HepG2 (cell line): ENCODE results near the gene EFNA2. TPM values are rescaled to one million over a fixed set of nuclear protein-coding genes. Genes with fewer than 3 reads are reported as not detected.

ENCODE experiments used
- ELK4 ChIP-seq: sonication (generic); formaldehyde crosslinking; IDR thresholded peaks from 2 replicates; pipeline ENCODE4 v1.9.0; 2021; ENCODE audit warnings: missing genetic modification reagents, borderline replicate concordance
- EP300 ChIP-seq, 3 experiments: sonication (generic) in 1 of 3; formaldehyde crosslinking in 1 of 3; IDR thresholded peaks; 2 replicates each; pipeline versions ENCODE4 v1.5.1 to v1.6.1; 2011 to 2020; ENCODE audit warnings: low read depth in 2 of 3, low read length in 2 of 3, borderline replicate concordance in 1 of 3, improper control_type of control experiment in 1 of 3, mild to moderate bottlenecking in 1 of 3, missing genetic modification reagents in 1 of 3, moderate library complexity in 1 of 3
- ISL2 ChIP-seq: sonication (generic); formaldehyde crosslinking; IDR thresholded peaks from 2 replicates; pipeline ENCODE4 v1.5.0; 2020; ENCODE audit warnings: missing genetic modification reagents
- MEF2D ChIP-seq: sonication (generic); formaldehyde crosslinking; IDR thresholded peaks from 2 replicates; pipeline ENCODE4 v1.5.1; 2020; ENCODE audit warnings: mild to moderate bottlenecking, missing genetic modification reagents
- NFIC ChIP-seq: IDR thresholded peaks from 2 replicates; pipeline ENCODE4 v1.6.1; 2012; ENCODE audit warnings: mild to moderate bottlenecking, low read length, inconsistent platforms
- NR2F2 ChIP-seq: IDR thresholded peaks from 2 replicates; pipeline ENCODE4 v1.6.1; 2012; ENCODE audit warnings: low read depth, inconsistent platforms, borderline replicate concordance
- PLRG1 ChIP-seq: fragments of 450-650 bp; conservative IDR thresholded peaks from 2 replicates; pipeline ENCODE4 v1.6.1; 2016
- SALL1 ChIP-seq: sonication (generic); formaldehyde crosslinking; IDR thresholded peaks from 2 replicates; pipeline ENCODE4 v1.8.0; 2022; ENCODE audit warnings: mild to moderate bottlenecking, missing genetic modification reagents
- SIN3B ChIP-seq: fragments of 150-350 bp; IDR thresholded peaks from 2 replicates; pipeline ENCODE4 v1.6.1; 2014; ENCODE audit warnings: low read length
- TFAP4 ChIP-seq: sonication (generic); IDR thresholded peaks from 2 replicates; pipeline ENCODE4 v1.6.1; 2016; ENCODE audit warnings: low read depth, borderline replicate concordance
- THYN1 ChIP-seq: sonication (generic); formaldehyde crosslinking; IDR thresholded peaks from 2 replicates; pipeline ENCODE4 v1.8.1; 2023; ENCODE audit warnings: low read depth, mild to moderate bottlenecking, moderate library complexity, missing genetic modification reagents, borderline replicate concordance
- ZFP90 ChIP-seq: sonication (generic); formaldehyde crosslinking; IDR thresholded peaks from 2 replicates; pipeline ENCODE4 v1.8.0; 2022; ENCODE audit warnings: missing genetic modification reagents, mild to moderate bottlenecking, inconsistent platforms, borderline replicate concordance
- ZNF317 ChIP-seq: sonication (generic); formaldehyde crosslinking; IDR thresholded peaks from 2 replicates; pipeline ENCODE4 v1.5.0; 2020; ENCODE audit warnings: mild to moderate bottlenecking, missing genetic modification reagents
- ZNF615 ChIP-seq: sonication (generic); formaldehyde crosslinking; IDR thresholded peaks from 2 replicates; pipeline ENCODE4 v1.5.0; 2020; ENCODE audit warnings: mild to moderate bottlenecking, missing genetic modification reagents, borderline replicate concordance
- polyA plus RNA-seq, 8 experiments: library from polyadenylated mRNA; depleted of rRNA in 3 of 8; stranded (reverse) in 7 of 8; unstranded in 1 of 8; fragments of >200 nt; fragmentation: Illumina TruSeq in 4 of 8; extraction: Trizol in 4 of 8; gene quantifications; 2 replicates each; pipeline versions ENCODE4 v1.2.1 to v1.2.3, GENCODE V29; 2011 to 2016; ENCODE audit warnings: low read depth in 4 of 8, missing spikeins in 1 of 8, mixed read lengths in 1 of 8; ENCODE audit not compliant: insufficient read depth in 1 of 8
- total RNA-seq, 5 experiments: library from RNA; depleted of rRNA; stranded (reverse); fragments of >200 nt; fragmentation: Illumina TruSeq; extraction: Trizol; gene quantifications; 2 replicates each; pipeline ENCODE4 v1.2.3, GENCODE V29; 2016; ENCODE audit warnings: low read depth in 1 of 5
- TF ChIP-seq, protein P1 (sequence below): sonication (generic); formaldehyde crosslinking; IDR thresholded peaks from 2 replicates; pipeline ENCODE4 v1.5.1; 2020; ENCODE audit warnings: missing genetic modification reagents, mild to moderate bottlenecking, borderline replicate concordance
- TF ChIP-seq, protein P2 (sequence below): sonication (generic); formaldehyde crosslinking; IDR thresholded peaks from 2 replicates; pipeline ENCODE4 v1.4.0; 2020; ENCODE audit warnings: low read depth, mild to moderate bottlenecking, missing genetic modification reagents
- TF ChIP-seq, protein P3 (sequence below): sonication (generic); formaldehyde crosslinking; conservative IDR thresholded peaks from 2 replicates; pipeline ENCODE4 v1.4.0; 2020; ENCODE audit warnings: missing genetic modification reagents
- TF ChIP-seq, protein P4 (sequence below): sonication (generic); formaldehyde crosslinking; IDR thresholded peaks from 2 replicates; pipeline ENCODE4 v1.4.0; 2020; ENCODE audit warnings: missing genetic modification reagents

The EFNA2 gene
- total and polyA plus RNA-seq, 2 of the 13 experiments (the other 11 are each of a cell fraction or from before 2014, with no cell fraction given), result 6.0 to 9.9 TPM

GRCh38 chr19:1251330-1252220 lies 34.1 kb upstream of the EFNA2 start (continued):
- TF ChIP-seq, protein P1, sequence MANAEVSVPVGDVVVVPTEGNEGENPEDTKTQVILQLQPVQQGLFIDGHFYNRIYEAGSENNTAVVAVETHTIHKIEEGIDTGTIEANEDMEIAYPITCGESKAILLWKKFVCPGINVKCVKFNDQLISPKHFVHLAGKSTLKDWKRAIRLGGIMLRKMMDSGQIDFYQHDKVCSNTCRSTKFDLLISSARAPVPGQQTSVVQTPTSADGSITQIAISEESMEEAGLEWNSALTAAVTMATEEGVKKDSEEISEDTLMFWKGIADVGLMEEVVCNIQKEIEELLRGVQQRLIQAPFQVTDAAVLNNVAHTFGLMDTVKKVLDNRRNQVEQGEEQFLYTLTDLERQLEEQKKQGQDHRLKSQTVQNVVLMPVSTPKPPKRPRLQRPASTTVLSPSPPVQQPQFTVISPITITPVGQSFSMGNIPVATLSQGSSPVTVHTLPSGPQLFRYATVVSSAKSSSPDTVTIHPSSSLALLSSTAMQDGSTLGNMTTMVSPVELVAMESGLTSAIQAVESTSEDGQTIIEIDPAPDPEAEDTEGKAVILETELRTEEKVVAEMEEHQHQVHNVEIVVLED (CRISPR knock-in tag), result no peak
- TF ChIP-seq, protein P2, sequence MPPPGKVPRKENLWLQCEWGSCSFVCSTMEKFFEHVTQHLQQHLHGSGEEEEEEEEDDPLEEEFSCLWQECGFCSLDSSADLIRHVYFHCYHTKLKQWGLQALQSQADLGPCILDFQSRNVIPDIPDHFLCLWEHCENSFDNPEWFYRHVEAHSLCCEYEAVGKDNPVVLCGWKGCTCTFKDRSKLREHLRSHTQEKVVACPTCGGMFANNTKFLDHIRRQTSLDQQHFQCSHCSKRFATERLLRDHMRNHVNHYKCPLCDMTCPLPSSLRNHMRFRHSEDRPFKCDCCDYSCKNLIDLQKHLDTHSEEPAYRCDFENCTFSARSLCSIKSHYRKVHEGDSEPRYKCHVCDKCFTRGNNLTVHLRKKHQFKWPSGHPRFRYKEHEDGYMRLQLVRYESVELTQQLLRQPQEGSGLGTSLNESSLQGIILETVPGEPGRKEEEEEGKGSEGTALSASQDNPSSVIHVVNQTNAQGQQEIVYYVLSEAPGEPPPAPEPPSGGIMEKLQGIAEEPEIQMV, result no peak
- TF ChIP-seq SIN3B, result no peak
- TF ChIP-seq, protein P3, sequence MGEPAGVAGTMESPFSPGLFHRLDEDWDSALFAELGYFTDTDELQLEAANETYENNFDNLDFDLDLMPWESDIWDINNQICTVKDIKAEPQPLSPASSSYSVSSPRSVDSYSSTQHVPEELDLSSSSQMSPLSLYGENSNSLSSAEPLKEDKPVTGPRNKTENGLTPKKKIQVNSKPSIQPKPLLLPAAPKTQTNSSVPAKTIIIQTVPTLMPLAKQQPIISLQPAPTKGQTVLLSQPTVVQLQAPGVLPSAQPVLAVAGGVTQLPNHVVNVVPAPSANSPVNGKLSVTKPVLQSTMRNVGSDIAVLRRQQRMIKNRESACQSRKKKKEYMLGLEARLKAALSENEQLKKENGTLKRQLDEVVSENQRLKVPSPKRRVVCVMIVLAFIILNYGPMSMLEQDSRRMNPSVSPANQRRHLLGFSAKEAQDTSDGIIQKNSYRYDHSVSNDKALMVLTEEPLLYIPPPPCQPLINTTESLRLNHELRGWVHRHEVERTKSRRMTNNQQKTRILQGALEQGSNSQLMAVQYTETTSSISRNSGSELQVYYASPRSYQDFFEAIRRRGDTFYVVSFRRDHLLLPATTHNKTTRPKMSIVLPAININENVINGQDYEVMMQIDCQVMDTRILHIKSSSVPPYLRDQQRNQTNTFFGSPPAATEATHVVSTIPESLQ, result no peak
- TF ChIP-seq ZFP90, result no peak
- TF ChIP-seq SALL1, result 0 out of 2 replicates have a peak, but pooled peaks have one; percentile 16
- TF ChIP-seq MEF2D (CRISPR knock-in tag), result 0 out of 2 replicates have a peak, but pooled peaks have one; percentile 27
- no peak for TF ChIP-seq ISL2
- no peak for TF ChIP-seq THYN1 (CRISPR knock-in tag)
- TF ChIP-seq ZNF317, result no peak
- TF ChIP-seq PLRG1, result no peak
- TF ChIP-seq NFIC, result no peak
- TF ChIP-seq NR2F2, result no peak
- TF ChIP-seq TFAP4, result peak; percentile 11; the same call in 1 of the 2 replicates
- TF ChIP-seq EP300 (IDR thresholded peaks at IDR 0.05; ENCODE audit: low read depth in 2 of 2, low read length in 2 of 2), result no peak
- no peak for TF ChIP-seq EP300 (CRISPR knock-in tag; IDR thresholded peaks at IDR 0.05; ENCODE audit: borderline replicate concordance)
- TF ChIP-seq ELK4 (CRISPR knock-in tag), result no peak
- TF ChIP-seq, protein P4, sequence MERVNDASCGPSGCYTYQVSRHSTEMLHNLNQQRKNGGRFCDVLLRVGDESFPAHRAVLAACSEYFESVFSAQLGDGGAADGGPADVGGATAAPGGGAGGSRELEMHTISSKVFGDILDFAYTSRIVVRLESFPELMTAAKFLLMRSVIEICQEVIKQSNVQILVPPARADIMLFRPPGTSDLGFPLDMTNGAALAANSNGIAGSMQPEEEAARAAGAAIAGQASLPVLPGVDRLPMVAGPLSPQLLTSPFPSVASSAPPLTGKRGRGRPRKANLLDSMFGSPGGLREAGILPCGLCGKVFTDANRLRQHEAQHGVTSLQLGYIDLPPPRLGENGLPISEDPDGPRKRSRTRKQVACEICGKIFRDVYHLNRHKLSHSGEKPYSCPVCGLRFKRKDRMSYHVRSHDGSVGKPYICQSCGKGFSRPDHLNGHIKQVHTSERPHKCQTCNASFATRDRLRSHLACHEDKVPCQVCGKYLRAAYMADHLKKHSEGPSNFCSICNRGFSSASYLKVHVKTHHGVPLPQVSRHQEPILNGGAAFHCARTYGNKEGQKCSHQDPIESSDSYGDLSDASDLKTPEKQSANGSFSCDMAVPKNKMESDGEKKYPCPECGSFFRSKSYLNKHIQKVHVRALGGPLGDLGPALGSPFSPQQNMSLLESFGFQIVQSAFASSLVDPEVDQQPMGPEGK (CRISPR knock-in tag), result peak; percentile 85
- TF ChIP-seq ZNF615 (CRISPR knock-in tag), result 0 out of 2 replicates have a peak, but pooled peaks have one; percentile 37
